HFFc6 (cell line): ENCODE measurements around the gene CTXND1. TPM values are rescaled to one million over a fixed set of nuclear protein-coding genes. Genes with fewer than 3 reads are reported as not detected.

Experiments
- DNase-seq: peaks from one replicate; pipeline ENCODE4 v3.0.0-alpha.2; 2018
- H3K27ac Mint-ChIP-seq: 2 replicates; pipeline ENCODE4 v1.8.0; 2020; ENCODE audit warnings: mild to moderate bottlenecking, mixed read lengths
- H3K27me3 Mint-ChIP-seq: 2 replicates; pipeline ENCODE4 v1.8.0; 2021; ENCODE audit warnings: mild to moderate bottlenecking, moderate library complexity, mixed read lengths; ENCODE audit not compliant: insufficient read depth
- H3K36me3 Mint-ChIP-seq: 2 replicates; pipeline ENCODE4 v1.8.0; 2021; ENCODE audit warnings: low read depth, mixed read lengths
- H3K4me1 Mint-ChIP-seq: 2 replicates; pipeline ENCODE4 v1.8.0; 2020; ENCODE audit warnings: low read depth, mixed read lengths
- H3K4me3 Mint-ChIP-seq: 2 replicates; pipeline ENCODE4 v1.8.0; 2020; ENCODE audit warnings: mild to moderate bottlenecking, moderate library complexity, mixed read lengths
- H3K9me3 Mint-ChIP-seq: 2 replicates; pipeline ENCODE4 v1.8.0; 2020; ENCODE audit warnings: mild to moderate bottlenecking, mixed read lengths
- total RNA-seq, 6 experiments: library from RNA; stranded (reverse); fragmentation: NEBNext Ultra II Directional; extraction: Animal tissue kit (Norgen Biotek cat#: 25700); gene quantifications; 2 replicates in 1 of 6; 3 replicates in 5 of 6; pipeline ENCODE4 v1.2.3, GENCODE V29; 2021
- TF ChIP-seq, protein P1 (sequence below): fragments of 200-600 bp; sonication (generic); IDR thresholded peaks from 2 replicates; pipeline ENCODE4 v1.5.0; 2021; ENCODE audit warnings: antibody characterized with exemption, mild to moderate bottlenecking

Gene CTXND1
- total RNA-seq, 6 experiments from 2014 or later: not detected

DNA sequence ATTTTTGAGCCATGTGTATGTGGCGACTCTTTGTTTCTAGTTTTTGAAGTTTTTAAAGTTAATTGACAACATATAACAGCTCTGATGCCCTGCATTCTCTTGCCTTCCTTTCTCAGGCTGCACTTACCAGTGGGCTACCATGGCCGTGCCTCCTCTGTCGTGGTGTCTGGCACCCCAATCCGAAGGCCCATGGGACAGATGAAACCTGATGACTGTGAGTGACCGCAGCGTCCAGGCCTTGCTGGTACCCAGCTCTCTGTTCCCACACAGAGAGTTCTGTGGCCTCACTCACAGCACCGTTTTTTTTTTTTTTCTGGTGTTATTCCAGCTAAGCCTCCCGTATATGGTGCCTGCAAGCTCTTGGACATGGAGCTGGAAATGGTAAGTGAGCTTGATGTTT is 84.1 kb downstream of the CTXND1 start:
- TF ChIP-seq, protein P1, sequence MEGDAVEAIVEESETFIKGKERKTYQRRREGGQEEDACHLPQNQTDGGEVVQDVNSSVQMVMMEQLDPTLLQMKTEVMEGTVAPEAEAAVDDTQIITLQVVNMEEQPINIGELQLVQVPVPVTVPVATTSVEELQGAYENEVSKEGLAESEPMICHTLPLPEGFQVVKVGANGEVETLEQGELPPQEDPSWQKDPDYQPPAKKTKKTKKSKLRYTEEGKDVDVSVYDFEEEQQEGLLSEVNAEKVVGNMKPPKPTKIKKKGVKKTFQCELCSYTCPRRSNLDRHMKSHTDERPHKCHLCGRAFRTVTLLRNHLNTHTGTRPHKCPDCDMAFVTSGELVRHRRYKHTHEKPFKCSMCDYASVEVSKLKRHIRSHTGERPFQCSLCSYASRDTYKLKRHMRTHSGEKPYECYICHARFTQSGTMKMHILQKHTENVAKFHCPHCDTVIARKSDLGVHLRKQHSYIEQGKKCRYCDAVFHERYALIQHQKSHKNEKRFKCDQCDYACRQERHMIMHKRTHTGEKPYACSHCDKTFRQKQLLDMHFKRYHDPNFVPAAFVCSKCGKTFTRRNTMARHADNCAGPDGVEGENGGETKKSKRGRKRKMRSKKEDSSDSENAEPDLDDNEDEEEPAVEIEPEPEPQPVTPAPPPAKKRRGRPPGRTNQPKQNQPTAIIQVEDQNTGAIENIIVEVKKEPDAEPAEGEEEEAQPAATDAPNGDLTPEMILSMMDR: no peak
- DNase-seq: no peak
- Mint-ChIP-seq H3K27ac (no peak overlapping the region), H3K4me3 (no peak overlapping the region), H3K4me1 (peaks cover 6% of the 10 kb centered on the region; the same call in 1 of the 2 replicates), H3K27me3 (no peaks in the 10 kb centered on the region; the same call in 1 of the 2 replicates), H3K36me3 (peaks cover 29% of the 10 kb centered on the region), H3K9me3 (no peaks in the 10 kb centered on the region)

DNA sequence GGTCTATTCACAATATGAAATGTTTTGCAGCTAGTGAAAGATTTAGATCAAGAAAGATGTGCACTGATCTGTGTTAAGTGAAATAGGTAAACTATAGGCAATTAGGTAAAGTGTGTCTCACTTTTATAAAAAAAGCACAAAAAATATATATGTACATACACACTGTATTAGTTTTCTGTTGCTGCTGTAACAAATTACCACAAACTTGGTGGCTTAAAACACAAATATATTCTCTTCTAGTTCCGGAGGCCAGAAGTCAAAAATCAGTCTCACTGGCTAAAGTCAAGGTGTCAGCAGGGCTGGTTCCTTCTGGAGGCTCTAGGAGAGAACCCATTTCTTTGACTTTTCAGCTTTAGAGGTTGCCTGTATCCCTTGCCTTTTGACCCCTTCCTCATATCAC is 88.1 kb downstream of the CTXND1 start:
- no peak overlapping the region for H3K4me3 Mint-ChIP-seq
- peaks cover 26% of the 10 kb centered on the region for H3K4me1 Mint-ChIP-seq
- H3K27ac Mint-ChIP-seq: no peak overlapping the region
- no peak for DNase-seq
- peaks cover 52% of the 10 kb centered on the region for H3K36me3 Mint-ChIP-seq
- H3K27me3 Mint-ChIP-seq: no peaks in the 10 kb centered on the region
- no peaks in the 10 kb centered on the region for H3K9me3 Mint-ChIP-seq
- TF ChIP-seq, protein P1: no peak

DNA sequence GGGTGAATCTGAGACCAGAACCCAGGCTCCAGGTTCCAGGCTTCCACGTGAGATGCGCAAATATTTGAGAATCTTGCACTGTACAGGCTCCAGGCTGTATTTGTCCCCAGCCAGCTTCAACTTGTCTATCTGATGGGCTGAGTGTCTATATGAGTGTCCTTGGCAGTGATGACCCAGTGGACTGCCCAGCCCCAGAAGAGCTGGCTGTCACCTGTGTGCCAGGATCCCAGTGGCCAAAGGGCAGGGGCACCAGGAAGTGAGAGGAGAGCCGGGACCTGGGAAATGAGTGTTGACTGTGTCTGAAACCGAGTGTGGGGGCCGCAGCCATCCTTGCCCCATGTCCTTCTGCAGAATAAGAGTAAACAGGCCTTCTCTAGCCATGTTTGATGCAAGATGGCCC is 88.8 kb downstream of the CTXND1 start:
- TF ChIP-seq, protein P1: no peak
- H3K4me1 Mint-ChIP-seq: peaks cover 26% of the 10 kb centered on the region
- H3K36me3 Mint-ChIP-seq: peaks cover 50% of the 10 kb centered on the region
- no peak for DNase-seq
- H3K27me3 Mint-ChIP-seq: 0 out of 2 replicates have a peak, but pooled peaks cover under 1% of the 10 kb centered on the region
- no peaks in the 10 kb centered on the region for H3K9me3 Mint-ChIP-seq
- no peak overlapping the region for H3K27ac Mint-ChIP-seq
- H3K4me3 Mint-ChIP-seq: no peak overlapping the region

DNA sequence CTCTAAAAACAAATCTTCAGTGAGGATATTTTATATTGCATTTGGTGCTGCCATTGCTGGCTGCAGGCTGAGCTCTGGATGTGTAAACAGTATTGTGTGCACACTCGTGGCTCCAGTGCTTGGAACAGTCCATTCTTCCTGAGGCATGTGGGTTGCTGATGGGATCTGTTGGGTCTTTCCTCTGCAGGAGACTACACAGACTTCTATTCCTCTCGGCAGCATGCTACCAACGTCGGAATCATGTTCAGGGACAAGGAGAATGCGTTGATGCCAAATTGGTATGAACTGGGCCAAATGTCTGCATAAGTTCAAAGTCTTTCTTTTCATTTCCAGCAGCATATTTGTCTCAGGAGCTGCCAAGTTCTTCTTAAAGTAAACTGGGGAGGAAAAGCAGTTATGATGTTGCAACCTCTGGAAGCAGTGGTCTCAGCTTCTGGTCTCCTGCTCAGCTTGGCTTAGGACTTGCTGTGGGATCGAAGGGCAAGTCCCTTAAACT is 89.9 kb downstream of the CTXND1 start:
- peak overlapping the region; percentile 96 for H3K27ac Mint-ChIP-seq
- peaks cover 54% of the 10 kb centered on the region for H3K36me3 Mint-ChIP-seq
- no peak overlapping the region for H3K4me3 Mint-ChIP-seq
- no peaks in the 10 kb centered on the region for H3K9me3 Mint-ChIP-seq
- no peak for DNase-seq
- H3K4me1 Mint-ChIP-seq: peaks cover 26% of the 10 kb centered on the region
- 0 out of 2 replicates have a peak, but pooled peaks cover 2% of the 10 kb centered on the region for H3K27me3 Mint-ChIP-seq
- TF ChIP-seq, protein P1: no peak

DNA sequence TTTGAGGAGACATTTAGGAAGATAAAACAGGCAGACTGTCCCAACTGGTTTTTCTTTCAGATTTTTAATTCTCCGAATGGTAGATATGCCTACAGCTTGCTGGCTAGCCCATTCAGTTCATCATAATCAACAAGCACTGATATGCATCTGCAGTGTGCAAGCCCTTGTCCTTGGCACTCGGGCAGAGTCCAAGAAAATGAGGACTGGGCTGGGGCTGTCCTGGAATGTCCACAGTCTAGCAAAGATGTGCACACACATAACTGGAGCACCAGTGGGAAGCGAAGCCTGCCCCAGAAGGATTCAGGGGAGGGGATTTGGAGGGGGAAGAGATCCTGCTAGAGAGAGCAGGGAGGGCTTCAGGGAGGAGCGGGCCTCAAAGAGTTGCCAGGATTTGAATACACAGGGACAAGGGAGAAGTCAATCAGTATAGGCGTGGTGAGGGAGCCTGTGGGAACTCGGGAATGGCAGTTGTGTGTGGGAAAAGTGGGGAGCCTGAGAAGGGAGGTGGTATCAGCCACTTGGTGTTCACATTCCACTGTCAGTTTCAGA is 90.5 kb downstream of the CTXND1 start:
- Mint-ChIP-seq H3K27ac (peak overlapping the region; percentile 96), H3K4me3 (no peak overlapping the region), H3K27me3 (0 out of 2 replicates have a peak, but pooled peaks cover 2% of the 10 kb centered on the region), H3K9me3 (no peaks in the 10 kb centered on the region), H3K36me3 (peaks cover 54% of the 10 kb centered on the region), H3K4me1 (peaks cover 26% of the 10 kb centered on the region)
- no peak for DNase-seq
- TF ChIP-seq, protein P1: no peak
